A549 (cell line): ENCODE measurements around the gene CREB5.

Source experiments
- CHD2 ChIP-seq: fragments of 150-350 bp; IDR thresholded peaks from 2 replicates; pipeline ENCODE4 v1.6.1; 2014; ENCODE audit warnings: low read length; ENCODE audit not compliant: partially characterized antibody
- CTCF ChIP-seq: fragments of >200 bp; sonication (Bioruptor Twin); formaldehyde crosslinking; IDR thresholded peaks from 3 replicates; pipeline ENCODE4 v1.5.1; 2016
- EP300 ChIP-seq, 2 experiments: fragments of >200 bp; sonication (Bioruptor Twin); formaldehyde crosslinking; IDR thresholded peaks; 2 replicates in 1 of 2; 3 replicates in 1 of 2; pipeline ENCODE4 v1.6.1; 2016 to 2017
- MAZ ChIP-seq: fragments of 150-350 bp; IDR thresholded peaks from 2 replicates; pipeline ENCODE4 v1.6.1; 2014; ENCODE audit warnings: antibody characterized with exemption, low read depth, low read length, borderline replicate concordance
- POLR2A ChIP-seq: IDR thresholded peaks from 2 replicates; pipeline ENCODE4 v1.6.1; 2012; ENCODE audit warnings: mild to moderate bottlenecking, low read length
- SMC3 ChIP-seq: fragments of >200 bp; sonication (Bioruptor Twin); formaldehyde crosslinking; IDR thresholded peaks from 3 replicates; pipeline ENCODE4 v1.6.1; 2018; ENCODE audit warnings: inconsistent platforms
- ZNF302 ChIP-seq: fragments of 250-450 bp; sonication (Bioruptor Pico); IDR thresholded peaks from 2 replicates; pipeline ENCODE4 v1.9.0; 2021; ENCODE audit warnings: inconsistent platforms, mild to moderate bottlenecking, moderate library complexity

GRCh38 chr7:28418311-28418710 lies 6.0 kb downstream of the CREB5 start:
- TF ChIP-seq POLR2A: no peak
- no peak for TF ChIP-seq EP300 (IDR thresholded peaks at IDR 0.05)
- TF ChIP-seq ZNF302 (CRISPR knock-in tag): no peak
- TF ChIP-seq CTCF: no peak
- TF ChIP-seq MAZ: no peak
- TF ChIP-seq SMC3: no peak
- TF ChIP-seq CHD2: no peak
